OCI-LY3 (cell line): ENCODE measurements around the gene ST6GAL2.

Experiments used
- CTCF ChIP-seq: fragments of 200-600, 300-600 bp; sonication (generic); IDR thresholded peaks from 2 replicates; pipeline ENCODE4 v1.5.1; 2014; ENCODE audit warnings: antibody characterized with exemption, low read length, low read depth
- EZH2phosphoT487 ChIP-seq: fragments of 200-600 bp; shearing (Covaris generic); IDR thresholded peaks from 2 replicates; pipeline ENCODE4 v1.6.1; 2018; ENCODE audit warnings: antibody characterized with exemption, mixed run types, low read depth

GRCh38 chr2:106885971-106886915 lies at the start of gene ST6GAL2:
- TF ChIP-seq CTCF (no peak), EZH2phosphoT487 (no peak)
